MM.1S (cell line): ENCODE results near the gene ALPG.

ENCODE experiments used
- EZH2 ChIP-seq: fragments of 300-600 bp; sonication (generic); optimal IDR thresholded peaks from 2 replicates; pipeline ENCODE3; 2017; ENCODE audit warnings: low read depth, mild to moderate bottlenecking, antibody characterized with exemption, low read length, mixed read lengths
- TF ChIP-seq, protein P1 (sequence below): fragments of 300-600 bp; sonication (generic); IDR thresholded peaks from 2 replicates; pipeline ENCODE4 v1.5.1; 2016; ENCODE audit warnings: antibody characterized with exemption, low read length, mixed read lengths

DNA sequence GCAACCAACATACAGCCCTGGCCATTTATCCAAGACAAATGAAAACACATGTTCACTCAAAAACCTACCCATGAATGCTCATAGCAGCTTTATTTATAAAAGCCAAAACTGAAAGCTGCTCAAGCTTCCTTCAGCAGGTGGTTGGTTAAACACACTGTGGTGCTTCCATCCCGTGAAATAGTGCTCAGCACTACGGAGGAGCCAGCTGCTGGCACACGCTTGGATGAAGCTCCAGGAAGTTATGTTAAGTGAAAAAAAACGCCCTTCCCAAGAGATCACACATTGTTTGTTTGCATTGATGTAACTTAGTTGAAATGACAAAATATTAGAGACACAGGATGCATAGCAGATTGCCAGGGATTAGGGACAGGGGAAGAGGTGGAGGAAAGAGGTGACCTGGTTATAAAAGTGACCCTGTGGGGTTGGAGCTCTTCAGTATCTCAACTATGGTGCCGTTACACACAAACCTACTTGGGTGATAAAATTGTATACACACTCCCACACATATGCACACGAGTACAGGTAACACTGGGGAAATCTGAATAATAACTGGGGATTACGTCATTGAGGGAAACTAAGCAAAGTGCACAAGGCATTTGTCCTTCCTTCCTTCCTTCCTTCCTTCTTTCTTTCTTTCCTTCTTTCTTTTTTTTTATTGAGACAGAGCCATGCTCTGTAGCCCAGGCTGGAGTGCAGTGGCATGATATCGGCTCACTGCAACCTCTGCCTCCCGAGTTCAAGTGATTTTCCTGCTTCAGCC, 6.2 kb upstream of the ALPG start:
- TF ChIP-seq, protein P1, sequence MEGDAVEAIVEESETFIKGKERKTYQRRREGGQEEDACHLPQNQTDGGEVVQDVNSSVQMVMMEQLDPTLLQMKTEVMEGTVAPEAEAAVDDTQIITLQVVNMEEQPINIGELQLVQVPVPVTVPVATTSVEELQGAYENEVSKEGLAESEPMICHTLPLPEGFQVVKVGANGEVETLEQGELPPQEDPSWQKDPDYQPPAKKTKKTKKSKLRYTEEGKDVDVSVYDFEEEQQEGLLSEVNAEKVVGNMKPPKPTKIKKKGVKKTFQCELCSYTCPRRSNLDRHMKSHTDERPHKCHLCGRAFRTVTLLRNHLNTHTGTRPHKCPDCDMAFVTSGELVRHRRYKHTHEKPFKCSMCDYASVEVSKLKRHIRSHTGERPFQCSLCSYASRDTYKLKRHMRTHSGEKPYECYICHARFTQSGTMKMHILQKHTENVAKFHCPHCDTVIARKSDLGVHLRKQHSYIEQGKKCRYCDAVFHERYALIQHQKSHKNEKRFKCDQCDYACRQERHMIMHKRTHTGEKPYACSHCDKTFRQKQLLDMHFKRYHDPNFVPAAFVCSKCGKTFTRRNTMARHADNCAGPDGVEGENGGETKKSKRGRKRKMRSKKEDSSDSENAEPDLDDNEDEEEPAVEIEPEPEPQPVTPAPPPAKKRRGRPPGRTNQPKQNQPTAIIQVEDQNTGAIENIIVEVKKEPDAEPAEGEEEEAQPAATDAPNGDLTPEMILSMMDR: no peak
- no peak for TF ChIP-seq EZH2
